HG03060 (cell line): ENCODE results near the gene SETD2.
"Not testable (repeated sequence)": the region's sequence is repeated elsewhere in the genome, so short reads cannot be mapped to it uniquely, and the experiment has no call there.

ENCODE experiments used
- ATAC-seq: cut with Tn5 transposase; IDR thresholded peaks from one replicate; pipeline ENCODE4 v1.9.1; 2021; ENCODE audit warnings: low read depth, moderate number of reproducible peaks; ENCODE audit not compliant: unreplicated experiment

SETD2 gene

GRCh38 chr3:47108546-47108945 lies 55.4 kb downstream of the SETD2 start:
- ATAC-seq = no peak

GRCh38 chr3:47104259-47104658 lies 59.7 kb downstream of the SETD2 start:
- no peak for ATAC-seq

- no peak for ATAC-seq
Measured at GRCh38 chr3:47103619-47104018, 60.3 kb downstream of the SETD2 start.

- no peak for ATAC-seq
Measured at GRCh38 chr3:47102081-47102600, 61.8 kb downstream of the SETD2 start.

- ATAC-seq = no peak
Measured at GRCh38 chr3:47098910-47099309, 65.0 kb downstream of the SETD2 start.

GRCh38 chr3:47097864-47098263 lies 66.0 kb downstream of the SETD2 start:
- ATAC-seq = no peak

GRCh38 chr3:47096959-47097358 lies 67.0 kb downstream of the SETD2 start:
- ATAC-seq = no peak

- no peak for ATAC-seq
Measured at GRCh38 chr3:47092090-47092489, 71.8 kb downstream of the SETD2 start.

GRCh38 chr3:47089630-47090029 lies 74.3 kb downstream of the SETD2 start:
- ATAC-seq = no peak

GRCh38 chr3:47086071-47086470 lies 77.8 kb downstream of the SETD2 start:
- ATAC-seq = no peak

- ATAC-seq = no peak
Measured at GRCh38 chr3:47083786-47084185, 80.1 kb downstream of the SETD2 start.

- no peak for ATAC-seq
Measured at GRCh38 chr3:47082519-47082918, 81.4 kb downstream of the SETD2 start.

- no peak for ATAC-seq
Measured at GRCh38 chr3:47079432-47079831, 84.5 kb downstream of the SETD2 start.

- no peak for ATAC-seq
Measured at GRCh38 chr3:47073685-47074084, 90.2 kb downstream of the SETD2 start.

GRCh38 chr3:47070770-47071169 lies 93.1 kb downstream of the SETD2 start:
- no peak for ATAC-seq

GRCh38 chr3:47066259-47066658 lies 97.7 kb downstream of the SETD2 start:
- not testable (repeated sequence) for ATAC-seq

- no peak for ATAC-seq
Measured at GRCh38 chr3:47065681-47066080, 98.2 kb downstream of the SETD2 start.

- no peak for ATAC-seq
Measured at GRCh38 chr3:47065058-47065457, 98.9 kb downstream of the SETD2 start.

- no peak for ATAC-seq
Measured at GRCh38 chr3:47057212-47057671, 106.7 kb downstream of the SETD2 start.

GRCh38 chr3:47056705-47057104 lies 107.2 kb downstream of the SETD2 start:
- no peak for ATAC-seq

- ATAC-seq = no peak
Measured at GRCh38 chr3:47054412-47054811, 109.5 kb downstream of the SETD2 start.

- ATAC-seq = no peak
Measured at GRCh38 chr3:47047673-47048072, 116.2 kb downstream of the SETD2 start.

- ATAC-seq = no peak
Measured at GRCh38 chr3:47047069-47047468, 116.8 kb downstream of the SETD2 start.
